GM19467 (cell line): ENCODE results near the gene KCNG4.
"Not testable (repeated sequence)": the region's sequence is repeated elsewhere in the genome, so short reads cannot be mapped to it uniquely, and the experiment has no call there.

Experiments used
- ATAC-seq: cut with Tn5 transposase; IDR thresholded peaks from one replicate; pipeline ENCODE4 v1.9.1; 2021; ENCODE audit warnings: mild to moderate bottlenecking, moderate library complexity; ENCODE audit not compliant: unreplicated experiment

Gene KCNG4

DNA sequence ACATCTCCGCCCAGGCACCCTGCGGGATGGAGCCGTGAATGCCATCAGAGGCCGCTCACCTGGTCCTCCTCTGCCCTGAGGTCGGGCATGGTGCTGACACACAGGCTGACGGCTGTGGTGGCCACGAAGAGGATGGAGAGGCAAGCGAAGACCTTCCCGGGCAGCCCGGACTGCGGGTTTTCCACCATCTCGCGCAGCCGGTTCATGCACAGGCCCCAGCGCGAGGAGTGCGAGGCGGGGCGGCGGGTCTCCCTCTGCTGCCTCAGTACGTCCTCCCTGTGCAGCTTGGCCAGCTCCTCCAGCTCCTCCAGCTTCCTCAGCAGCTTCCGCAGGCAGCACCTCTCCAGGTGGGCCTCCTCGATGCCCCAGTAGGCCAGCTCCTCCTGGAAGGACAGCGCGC is 3.1 kb downstream of the KCNG4 start:
- ATAC-seq: no peak

DNA sequence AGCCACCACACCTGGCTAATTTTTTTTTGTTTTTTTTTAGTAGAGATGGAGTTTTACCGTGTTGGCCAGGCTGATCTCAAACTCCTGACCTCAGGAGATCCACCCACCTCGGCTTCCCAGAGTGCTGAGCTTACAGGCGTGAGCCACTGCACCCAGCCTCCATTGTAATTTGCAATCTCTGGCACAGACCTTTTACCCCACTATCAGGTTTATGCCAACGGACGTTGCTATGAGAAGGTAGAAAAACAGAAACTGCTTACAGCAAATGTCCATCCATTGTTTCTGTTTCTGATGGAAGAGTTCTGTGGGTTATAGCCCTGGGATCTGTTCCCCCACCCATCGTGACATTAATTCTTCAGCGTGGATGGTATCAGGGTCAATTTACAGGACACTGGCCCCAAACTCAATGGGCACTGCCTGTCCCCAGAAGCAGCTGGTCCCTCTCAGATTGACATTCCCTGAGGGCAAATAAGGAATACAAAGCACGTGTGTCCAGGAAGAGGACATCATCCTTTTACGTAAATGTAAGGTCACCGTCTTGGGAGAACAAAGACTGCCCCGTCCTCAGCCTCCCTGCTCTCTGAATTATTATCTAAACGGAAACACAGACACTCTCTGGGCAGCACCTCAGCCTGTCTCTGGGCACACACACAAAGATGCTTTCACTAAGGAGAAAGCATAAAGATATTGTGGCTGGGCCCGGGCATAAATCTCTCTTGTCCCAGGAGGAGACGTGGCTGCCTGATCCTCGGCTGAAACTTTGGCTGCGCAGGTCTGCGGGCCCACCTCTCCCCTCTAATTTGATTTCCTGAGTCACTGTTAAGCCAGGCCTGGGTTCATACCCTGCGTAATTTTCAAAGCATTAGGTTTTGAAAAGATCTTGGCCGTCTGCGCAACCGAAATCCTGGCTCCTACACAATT is 5.2 kb downstream of the KCNG4 start:
- ATAC-seq: no peak

GRCh38 chr16:84233748-84234147 is 6.1 kb downstream of the KCNG4 start:
- no peak for ATAC-seq

DNA sequence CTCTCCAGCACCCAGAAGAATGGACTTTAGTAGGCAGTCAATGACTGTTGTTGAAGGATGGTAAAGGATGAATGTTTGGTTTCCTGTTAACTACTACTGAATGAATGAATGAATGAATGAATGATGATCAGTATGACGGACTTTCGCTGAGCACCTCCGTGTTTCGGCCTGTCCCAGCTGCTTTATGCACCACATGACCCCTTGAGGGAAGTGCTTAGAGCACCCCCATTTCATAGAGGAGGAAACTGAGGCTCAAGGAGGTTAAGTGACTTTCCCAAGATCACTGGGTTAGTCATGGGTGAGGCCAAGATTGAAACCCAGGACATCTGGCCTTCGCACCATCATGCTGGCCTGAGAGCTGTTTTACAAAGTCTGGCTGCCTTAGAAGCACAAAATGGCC is 6.8 kb downstream of the KCNG4 start:
- ATAC-seq: no peak

GRCh38 chr16:84232060-84232459 is 7.8 kb downstream of the KCNG4 start:
- ATAC-seq: no peak

DNA sequence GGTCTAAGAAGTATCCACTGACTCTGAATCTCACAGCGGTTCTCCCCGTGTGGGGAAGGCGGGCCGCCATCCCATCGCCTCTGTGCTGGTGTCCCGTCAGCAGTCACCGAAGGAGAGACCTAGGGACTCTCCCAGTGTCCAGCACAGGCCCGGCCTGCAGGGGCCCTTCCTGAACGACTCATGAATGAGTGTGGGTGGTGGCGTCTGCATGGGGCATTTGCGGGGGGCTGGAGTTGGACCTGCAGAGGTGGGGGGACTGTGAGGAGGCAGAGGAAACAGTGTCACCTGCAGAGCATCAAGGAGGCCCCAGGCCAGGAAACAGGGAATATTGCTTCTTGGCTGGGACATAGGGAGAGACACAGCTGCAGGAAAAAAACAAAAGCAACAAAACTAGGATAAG is 10.3 kb downstream of the KCNG4 start:
- ATAC-seq: no peak

- ATAC-seq: no peak
These were observed 11.5 kb downstream of the KCNG4 start for GRCh38 chr16:84228256-84228838.

GRCh38 chr16:84227548-84227947 is 12.3 kb downstream of the KCNG4 start:
- ATAC-seq: no peak

DNA sequence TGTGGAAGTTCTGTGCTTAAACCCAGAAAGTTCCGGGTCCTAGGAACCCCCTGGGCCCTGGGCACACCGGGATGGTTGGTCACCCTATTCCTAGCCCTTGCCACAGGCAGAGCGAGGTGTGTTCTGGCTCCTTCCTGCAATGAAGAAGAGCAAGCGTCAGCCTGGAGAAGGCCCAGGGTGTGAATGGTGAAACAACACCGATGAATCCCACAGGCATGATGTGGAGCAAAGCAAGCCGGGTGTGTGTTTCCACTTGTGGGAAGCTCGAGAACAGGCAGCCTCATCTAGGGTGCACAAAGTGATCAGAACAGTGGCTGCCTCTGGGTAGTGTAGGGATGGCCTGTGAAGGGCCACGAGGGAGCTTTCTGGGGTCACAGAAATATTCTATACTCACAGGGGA is 13.8 kb downstream of the KCNG4 start:
- no peak for ATAC-seq

DNA sequence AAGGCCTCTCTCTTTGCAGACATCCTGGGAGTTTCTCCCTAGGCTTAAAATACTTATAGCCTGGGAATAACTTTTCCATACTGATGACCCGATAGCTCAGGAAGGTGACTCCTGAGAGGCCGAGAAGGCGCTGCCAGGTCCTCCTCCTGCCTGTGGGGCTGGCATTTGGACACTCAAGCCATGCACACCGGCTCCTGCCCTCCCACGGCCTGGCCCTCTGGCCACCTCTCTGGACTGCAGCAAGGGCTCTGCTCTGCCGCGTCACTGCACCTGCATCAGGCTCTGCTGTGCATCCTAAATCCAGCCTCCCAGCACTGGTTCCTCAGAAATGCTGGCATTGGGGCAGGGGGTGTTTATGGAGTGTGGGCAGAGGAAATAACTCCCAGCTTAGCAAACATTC is 14.2 kb downstream of the KCNG4 start:
- no peak for ATAC-seq

- no peak for ATAC-seq
These were observed 14.7 kb downstream of the KCNG4 start for GRCh38 chr16:84225126-84225525.

GRCh38 chr16:84224554-84224953 is 15.3 kb downstream of the KCNG4 start:
- ATAC-seq: no peak

DNA sequence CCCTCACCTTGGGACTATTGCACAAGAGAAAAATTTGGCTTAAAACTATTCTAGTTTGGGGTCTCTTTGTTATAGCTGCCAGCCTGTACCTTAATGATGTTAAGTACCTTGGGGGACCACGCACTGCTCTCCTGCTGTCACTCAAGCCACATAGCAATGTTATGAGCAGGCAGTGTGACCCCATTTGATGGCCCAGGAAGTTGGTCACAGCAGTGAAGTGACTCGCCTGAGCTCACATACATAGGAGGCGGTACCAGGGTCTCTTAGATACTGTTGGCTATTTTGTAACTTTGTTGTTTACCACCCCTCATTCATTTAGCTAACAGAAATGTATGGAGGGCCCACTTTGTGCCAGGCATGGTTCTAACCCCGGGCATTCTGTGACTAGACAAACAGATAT is 16.4 kb downstream of the KCNG4 start:
- ATAC-seq: no peak

DNA sequence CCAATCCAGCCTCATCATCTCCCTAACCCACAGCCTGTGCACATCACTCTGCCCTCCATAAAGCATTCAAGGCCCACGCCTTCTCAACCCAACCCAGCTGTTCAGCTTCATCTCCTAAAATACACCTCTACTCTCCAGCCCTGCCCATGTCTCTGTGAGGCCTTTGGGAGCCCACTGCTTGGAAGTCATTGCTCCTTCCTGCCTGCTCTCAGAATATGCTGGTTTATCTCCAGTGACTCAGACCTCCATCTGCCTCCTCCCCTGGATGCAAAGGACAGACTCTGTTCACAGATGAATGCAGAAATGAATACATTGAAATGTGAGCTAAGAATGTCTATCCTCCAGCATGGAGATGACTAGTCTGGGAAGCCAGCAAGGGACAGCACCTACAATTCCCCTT is 19.0 kb downstream of the KCNG4 start:
- ATAC-seq: no peak

DNA sequence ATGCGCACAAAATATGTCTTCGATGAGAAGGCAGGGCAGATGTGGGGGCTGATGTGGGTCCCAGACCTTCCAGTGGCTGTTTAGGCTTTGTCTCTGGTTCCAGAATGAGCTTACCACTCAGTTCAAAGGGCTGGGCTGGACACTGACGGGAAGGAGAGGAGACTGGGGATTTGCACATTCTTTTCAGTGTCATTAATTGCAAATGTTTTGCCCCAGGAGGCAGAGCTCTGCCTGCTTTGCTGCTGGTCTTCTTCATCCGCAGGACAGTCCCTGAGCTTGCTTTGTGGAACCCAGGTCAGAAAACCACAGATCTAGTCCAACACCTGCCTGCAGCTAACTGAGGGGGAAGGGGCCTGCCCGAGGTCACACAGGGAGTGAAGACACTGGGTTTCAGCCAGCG is 20.9 kb downstream of the KCNG4 start:
- ATAC-seq: no peak

DNA sequence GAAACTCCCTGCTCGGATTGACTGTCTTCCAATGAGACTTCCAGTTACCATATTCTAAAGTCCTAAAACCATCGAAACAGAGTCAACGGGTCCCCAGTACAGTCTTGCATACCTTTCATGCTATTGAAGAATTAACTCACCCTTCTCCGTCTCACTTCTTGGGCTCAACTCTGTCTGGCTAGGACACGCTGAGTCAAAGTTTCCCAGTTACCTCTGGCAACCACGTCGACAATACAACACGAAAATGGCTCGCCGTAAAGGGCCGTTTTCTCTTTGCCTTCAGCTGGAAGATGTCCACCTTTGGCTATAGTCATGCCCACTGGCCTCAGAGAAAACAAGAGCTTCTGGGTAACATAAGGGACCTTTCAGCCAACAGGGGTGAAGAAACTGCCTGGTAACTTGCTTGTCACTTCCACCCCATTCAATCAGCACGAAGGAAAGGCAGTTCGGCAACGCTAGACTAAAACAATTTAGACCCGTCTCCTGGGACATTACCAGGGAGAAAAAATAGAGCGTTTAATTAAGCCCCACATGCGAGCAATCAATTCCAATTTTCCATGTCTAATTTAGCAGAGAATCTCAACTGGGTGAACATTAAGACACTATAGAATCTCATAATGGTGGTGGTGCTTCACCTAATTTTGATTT is 21.5 kb downstream of the KCNG4 start:
- no peak for ATAC-seq

DNA sequence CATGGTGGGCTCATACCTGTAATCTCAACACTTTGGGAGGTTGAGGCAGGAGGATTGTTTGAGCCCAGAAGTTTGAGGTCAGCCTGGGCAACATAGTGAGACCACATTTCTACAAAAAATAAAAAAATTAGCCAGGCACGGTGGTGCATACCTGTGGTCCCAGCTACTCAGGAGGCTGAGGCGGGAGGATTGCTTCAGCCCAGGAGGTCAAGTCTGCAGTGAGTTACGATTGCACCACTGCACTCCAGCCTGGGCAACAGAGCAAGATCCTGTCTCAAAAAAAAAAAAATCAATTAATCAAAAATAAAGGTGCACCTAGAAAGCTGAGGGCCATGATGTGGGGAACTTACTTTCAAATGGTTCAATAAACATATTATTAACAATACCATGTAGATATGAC is 23.7 kb downstream of the KCNG4 start:
- not testable (repeated sequence) for ATAC-seq

DNA sequence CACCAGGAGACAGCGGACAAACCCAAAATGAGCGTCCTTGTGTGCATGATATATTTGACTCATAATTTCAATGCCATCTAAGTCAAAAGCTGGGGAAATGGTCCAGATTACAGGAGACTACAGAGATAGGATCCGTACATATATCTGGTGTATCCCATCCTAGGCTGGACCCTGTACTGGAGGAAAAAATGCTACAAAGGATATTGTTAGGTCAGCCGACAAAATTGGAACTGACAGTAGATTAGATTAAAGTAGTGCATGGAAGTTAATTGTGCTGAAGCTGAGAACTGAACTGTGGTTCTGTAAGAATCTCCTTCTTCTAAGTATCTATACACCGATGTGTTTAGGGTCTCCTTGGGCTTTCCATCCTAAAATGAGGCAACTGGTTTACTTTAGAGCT is 24.3 kb downstream of the KCNG4 start:
- ATAC-seq: no peak

GRCh38 chr16:84214451-84215066 is 25.3 kb downstream of the KCNG4 start:
- ATAC-seq: no peak

DNA sequence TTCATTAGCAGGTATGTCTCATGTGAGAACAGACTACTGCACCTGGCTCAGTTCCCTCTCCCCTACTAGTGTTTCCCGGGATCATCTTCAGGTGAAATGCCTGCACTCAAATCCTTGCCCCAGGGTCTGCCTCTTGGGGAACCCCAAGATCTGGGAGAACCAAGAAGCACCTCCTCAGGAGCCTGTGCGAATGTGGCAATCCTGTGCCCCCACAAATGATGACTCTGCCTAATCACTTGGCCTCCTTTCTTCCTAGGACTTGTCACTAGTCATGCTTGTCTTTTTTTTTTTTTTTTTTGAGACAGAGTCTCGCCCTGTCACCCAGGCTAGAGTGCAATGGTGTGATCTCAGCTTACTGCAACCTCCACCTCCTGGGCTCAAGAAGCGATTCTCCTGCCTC is 27.2 kb downstream of the KCNG4 start:
- ATAC-seq: no peak

DNA sequence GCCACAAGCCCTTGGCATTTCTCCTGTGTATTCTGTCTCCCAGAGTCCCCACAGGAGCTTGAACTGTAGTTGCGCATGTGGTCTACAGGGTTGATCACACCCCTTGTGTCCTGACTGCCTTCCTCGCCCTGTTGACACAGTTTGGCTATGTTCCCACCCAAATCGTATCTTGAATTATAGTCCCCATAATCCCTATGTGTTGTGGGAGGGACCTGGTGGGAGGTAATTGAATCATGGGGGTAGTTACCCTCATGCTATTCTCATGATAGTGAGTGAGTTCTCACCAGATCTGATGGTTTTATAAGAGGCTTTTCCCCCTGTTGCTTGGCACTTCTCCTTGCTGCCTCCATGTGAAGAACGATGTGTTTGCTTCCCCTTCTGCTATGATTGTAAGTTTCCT is 27.7 kb downstream of the KCNG4 start:
- no peak for ATAC-seq

GRCh38 chr16:84209989-84210388 is 29.8 kb downstream of the KCNG4 start:
- no peak for ATAC-seq
